Lung (tissue), 12 donors: Measurements from ENCODE around the gene RSPO1. TPM values are rescaled to one million over a fixed set of nuclear protein-coding genes. Genes with fewer than 3 reads are reported as not detected.

ENCODE experiments used
- ATAC-seq: fragments of 200-7000 bp; cut with Tn5 transposase; one replicate; pipeline ENCODE4 v1.9.1; 2020; ENCODE audit warnings: moderate number of reproducible peaks; ENCODE audit not compliant: insufficient read depth, low FRiP score
- DNase-seq, 3 donors: peaks; one replicate each; pipeline ENCODE4 v3.0.0-alpha.2; 2013 to 2017
- H3K27ac ChIP-seq, 2 donors: one replicate each; pipeline ENCODE4 v1.5.1; 2013; ENCODE audit warnings: mild to moderate bottlenecking in 2 of 2, moderate library complexity in 2 of 2, control low read depth in 1 of 2, inconsistent platforms in 1 of 2, low read depth in 1 of 2, low read length in 1 of 2
- H3K27me3 ChIP-seq, 3 donors: one replicate each; pipeline ENCODE4 v1.5.1; 2013; ENCODE audit warnings: low read length in 2 of 3; ENCODE audit not compliant: control insufficient read depth in 3 of 3, insufficient read depth in 3 of 3
- H3K36me3 ChIP-seq, 4 donors: one replicate each; pipeline ENCODE4 v1.5.1; 2013; ENCODE audit warnings: low read length in 4 of 4, mild to moderate bottlenecking in 1 of 4, moderate library complexity in 1 of 4; ENCODE audit not compliant: control insufficient read depth in 4 of 4, insufficient read depth in 4 of 4
- H3K4me1 ChIP-seq, 5 donors: one replicate each; pipeline ENCODE4 v1.5.1; 2013; ENCODE audit warnings: low read length in 5 of 5, mild to moderate bottlenecking in 2 of 5, moderate library complexity in 1 of 5; ENCODE audit not compliant: control insufficient read depth in 5 of 5, insufficient read depth in 5 of 5
- H3K4me3 ChIP-seq: one replicate; pipeline ENCODE4 v1.5.1; 2013; ENCODE audit warnings: mild to moderate bottlenecking, control low read depth, moderate library complexity
- H3K9ac ChIP-seq, 2 donors: one replicate each; pipeline ENCODE4 v1.5.1; 2013; ENCODE audit warnings: low read length in 2 of 2, control low read depth in 1 of 2; ENCODE audit not compliant: insufficient read depth in 1 of 2
- H3K9me3 ChIP-seq, 4 donors: one replicate each; pipeline ENCODE4 v1.5.1; 2013; ENCODE audit warnings: low read length in 3 of 4, mild to moderate bottlenecking in 1 of 4, moderate library complexity in 1 of 4; ENCODE audit not compliant: control insufficient read depth in 4 of 4, insufficient read depth in 3 of 4
- WGBS, 2 donors: extraction: QIAGEN DNeasy Blood & Tissue Kit; methylation state at CpG; one replicate each; pipeline ENCODE4 v1.1.7; 2013; 5-methylcytosine and 5-hydroxymethylcytosine counted together
- polyA plus RNA-seq, 2 donors: library from polyadenylated mRNA; stranded (reverse); fragments of 200-250 nt; gene quantifications; one replicate each; pipeline ENCODE4 v1.2.1, GENCODE V29; 2013
- total RNA-seq, 2 donors: library from RNA; depleted of rRNA in 1 of 2; stranded (reverse); fragments of >200 nt in 1 of 2; gene quantifications; one replicate each; pipeline ENCODE4 v1.2.1, GENCODE V29; 2014 to 2021
- TF ChIP-seq, protein P1 (sequence below): IDR thresholded peaks from 2 replicates; pipeline ENCODE4 v1.5.1; 2012; ENCODE audit warnings: mild to moderate bottlenecking; ENCODE audit errors: control extremely low read depth, extremely low read depth
- donor health status: control.
- donor health status: control.
- donor health status: Bipolar disorder and iron deficiency.
- donor health status: healthy.
- donor health status: DM: yes; HTN: yes; CAD: no.

The RSPO1 gene
- total and polyA plus RNA-seq, 4 donors = 0.43 to 1.7 (median 1.2) TPM

DNA sequence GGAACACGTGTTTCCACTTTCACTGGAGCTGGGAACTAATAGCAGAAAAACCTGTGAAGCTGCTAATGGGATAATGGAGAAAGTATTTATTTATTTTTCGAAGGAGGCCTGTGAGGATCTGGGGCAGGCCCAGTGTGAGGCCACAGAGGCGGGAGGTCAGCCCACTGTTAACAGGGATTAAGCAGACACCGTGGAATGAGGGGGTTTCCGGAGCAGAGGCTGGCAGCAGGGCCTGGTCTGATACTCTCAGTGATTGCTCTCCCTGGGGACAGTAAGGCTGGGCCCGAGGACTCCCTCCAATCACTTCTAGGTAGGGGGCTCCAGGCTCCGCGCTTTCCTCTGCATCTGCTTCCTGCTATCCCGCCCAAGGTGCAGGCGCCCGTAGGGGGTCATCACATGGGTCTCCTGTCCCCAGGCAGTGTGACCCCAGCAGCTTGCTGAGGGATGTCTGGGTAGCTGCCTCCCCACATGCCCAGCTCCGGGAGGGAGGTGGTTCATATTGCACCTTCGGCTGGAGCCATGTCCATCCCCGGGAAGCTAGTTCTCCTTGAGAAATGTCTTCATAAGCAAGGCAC is 28.8 kb upstream of the RSPO1 start:
- Histone ChIP-seq H3K4me1 (no peaks in the 10 kb centered on the region), H3K36me3 (no peaks in the 10 kb centered on the region), H3K9ac (no peak overlapping the region), H3K27me3 (peaks cover 0 to 8% (median 2%) of the 10 kb centered on the region in 3 donors), H3K4me3 (no peak overlapping the region), H3K9me3 (peaks cover 0 to 2% (median 0%) of the 10 kb centered on the region in 4 donors), H3K27ac (no peak overlapping the region)
- TF ChIP-seq, protein P1, sequence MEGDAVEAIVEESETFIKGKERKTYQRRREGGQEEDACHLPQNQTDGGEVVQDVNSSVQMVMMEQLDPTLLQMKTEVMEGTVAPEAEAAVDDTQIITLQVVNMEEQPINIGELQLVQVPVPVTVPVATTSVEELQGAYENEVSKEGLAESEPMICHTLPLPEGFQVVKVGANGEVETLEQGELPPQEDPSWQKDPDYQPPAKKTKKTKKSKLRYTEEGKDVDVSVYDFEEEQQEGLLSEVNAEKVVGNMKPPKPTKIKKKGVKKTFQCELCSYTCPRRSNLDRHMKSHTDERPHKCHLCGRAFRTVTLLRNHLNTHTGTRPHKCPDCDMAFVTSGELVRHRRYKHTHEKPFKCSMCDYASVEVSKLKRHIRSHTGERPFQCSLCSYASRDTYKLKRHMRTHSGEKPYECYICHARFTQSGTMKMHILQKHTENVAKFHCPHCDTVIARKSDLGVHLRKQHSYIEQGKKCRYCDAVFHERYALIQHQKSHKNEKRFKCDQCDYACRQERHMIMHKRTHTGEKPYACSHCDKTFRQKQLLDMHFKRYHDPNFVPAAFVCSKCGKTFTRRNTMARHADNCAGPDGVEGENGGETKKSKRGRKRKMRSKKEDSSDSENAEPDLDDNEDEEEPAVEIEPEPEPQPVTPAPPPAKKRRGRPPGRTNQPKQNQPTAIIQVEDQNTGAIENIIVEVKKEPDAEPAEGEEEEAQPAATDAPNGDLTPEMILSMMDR = no peak
- ATAC-seq (no peak), DNase-seq (no peak)
- 45 to 65% methylated on average over 14 of the region's 14 CpGs for WGBS, 2 donors

DNA sequence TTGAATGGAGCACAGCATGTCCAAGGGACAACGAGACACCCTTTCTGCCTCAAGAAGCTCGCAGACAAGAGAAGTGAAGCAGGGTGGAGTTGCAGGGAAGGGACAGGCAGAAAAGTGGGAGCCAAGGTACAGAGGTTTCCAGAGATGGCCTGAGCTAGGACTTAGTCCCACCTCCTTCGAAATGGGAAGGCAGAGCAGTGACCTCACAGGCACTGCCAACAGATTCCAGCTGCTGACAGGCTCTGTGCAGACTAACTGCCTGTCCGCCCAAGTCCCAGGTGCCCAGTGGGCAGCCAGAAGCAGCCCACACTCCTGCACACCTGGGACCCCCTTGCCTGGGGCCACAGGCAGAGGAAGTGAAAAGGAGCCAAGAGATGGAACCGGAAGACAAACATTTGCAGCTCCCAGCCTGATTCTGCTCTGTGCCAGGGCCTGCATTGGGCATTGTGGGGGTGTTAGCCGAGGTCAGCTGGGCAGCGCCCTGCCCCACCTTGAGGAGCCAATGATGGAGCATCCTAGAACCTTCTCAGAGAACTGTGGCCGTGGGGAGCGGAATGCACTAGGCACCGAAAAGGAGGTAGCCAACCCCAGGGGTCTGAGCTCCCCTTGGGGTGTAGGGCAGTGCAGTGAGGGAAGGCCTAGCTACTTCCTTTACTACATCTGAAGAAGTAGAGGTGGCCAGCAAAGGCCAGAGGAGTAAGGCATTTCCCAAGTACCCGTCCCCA is 27.5 kb upstream of the RSPO1 start:
- Histone ChIP-seq H3K27me3 (peaks cover 0 to 2% (median 0%) of the 10 kb centered on the region in 3 donors), H3K36me3 (no peaks in the 10 kb centered on the region), H3K4me3 (no peak overlapping the region), H3K4me1 (no peaks in the 10 kb centered on the region), H3K9me3 (peaks cover 0 to 2% (median 0%) of the 10 kb centered on the region in 4 donors), H3K27ac (no peak overlapping the region), H3K9ac (no peak overlapping the region)
- ATAC-seq = no peak
- DNase-seq = no peak
- TF ChIP-seq, protein P1 = no peak
- 78 to 84% methylated on average over 11 of the region's 11 CpGs for WGBS, 2 donors

DNA sequence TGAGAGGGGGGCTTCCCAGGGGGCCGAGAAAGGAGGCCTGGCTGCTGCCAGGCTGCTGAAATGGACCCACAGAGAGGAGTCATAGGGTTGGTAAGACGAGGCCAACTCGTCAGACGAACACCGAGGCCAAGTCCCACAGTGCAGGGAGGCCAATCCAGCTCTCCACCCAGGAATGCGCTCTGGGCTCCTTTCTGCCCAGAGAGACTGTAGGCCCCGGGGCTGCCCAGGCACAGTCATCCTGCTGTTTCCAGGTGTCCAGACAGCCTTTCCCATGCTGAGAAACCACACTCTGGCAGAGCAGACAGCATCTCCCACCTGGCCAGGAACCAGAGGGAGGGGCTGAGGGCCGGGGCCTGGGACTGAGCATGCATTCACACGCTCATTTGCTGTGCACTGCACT is 26.7 kb upstream of the RSPO1 start:
- Histone ChIP-seq H3K27me3 (peaks cover 0 to 2% (median 0%) of the 10 kb centered on the region in 3 donors), H3K4me1 (no peaks in the 10 kb centered on the region), H3K9me3 (peaks cover 0 to 2% (median 0%) of the 10 kb centered on the region in 4 donors), H3K9ac (no peak overlapping the region), H3K4me3 (no peak overlapping the region), H3K36me3 (no peaks in the 10 kb centered on the region), H3K27ac (no peak overlapping the region)
- ATAC-seq (no peak), DNase-seq (no peak)
- TF ChIP-seq, protein P1 = no peak
- WGBS, 2 donors = 60 to 70% methylated on average over 9 of the region's 9 CpGs
